ENCODE results near the gene L3MBTL1. TPM values are rescaled to one million over a fixed set of nuclear protein-coding genes. Genes with fewer than 3 reads are reported as not detected.

The L3MBTL1 gene
- total RNA-seq, 2 experiments from 2014 or later, result 7.0 to 7.3 TPM

DNA sequence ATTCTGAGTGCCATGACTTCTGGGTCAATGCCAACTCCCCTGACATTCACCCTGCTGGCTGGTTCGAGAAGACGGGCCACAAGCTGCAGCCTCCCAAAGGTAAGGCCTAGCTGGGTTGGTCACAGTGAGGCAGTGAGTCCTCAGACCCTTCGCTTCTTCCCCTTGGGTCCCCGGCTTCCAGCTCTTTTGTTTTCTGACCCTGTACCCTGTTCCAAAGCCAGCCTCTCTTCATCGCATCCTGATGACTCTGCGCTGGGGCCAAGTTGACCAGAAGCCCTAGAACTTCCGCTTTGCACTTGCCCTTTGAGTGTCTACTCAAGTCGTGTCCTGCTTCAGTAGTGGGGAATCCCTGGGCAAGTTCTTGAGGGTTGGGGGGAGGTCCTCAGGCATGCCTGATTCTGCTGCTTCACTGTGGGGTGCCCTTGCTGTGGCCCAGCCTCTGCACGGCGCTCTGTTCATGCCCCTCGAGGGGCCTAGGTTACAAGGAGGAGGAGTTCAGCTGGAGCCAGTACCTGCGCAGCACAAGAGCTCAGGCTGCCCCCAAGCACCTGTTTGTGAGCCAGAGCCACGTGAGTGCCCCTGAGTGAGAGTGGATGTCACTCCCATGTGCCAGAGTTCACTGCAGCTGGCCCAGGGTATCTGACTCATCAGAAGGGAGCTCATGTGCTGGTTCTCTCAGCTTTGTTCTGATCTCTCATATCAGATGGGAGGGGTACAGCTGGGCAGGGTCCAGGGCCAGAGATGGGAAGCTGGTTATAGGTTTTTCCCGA, 23.0 kb downstream of the L3MBTL1 start:
- no peaks in the 10 kb centered on the region for H3K36me3 Mint-ChIP-seq (ENCODE audit: low read depth)
- H3K4me1 Mint-ChIP-seq (ENCODE audit: low read depth), result no peaks in the 10 kb centered on the region
- no peak overlapping the region for H3K27ac Mint-ChIP-seq
- no peak for DNase-seq
- no peak for ATAC-seq
- no peaks in the 10 kb centered on the region for H3K9me3 Mint-ChIP-seq
- H3K4me3 Mint-ChIP-seq, result no peak overlapping the region
- no peaks in the 10 kb centered on the region for H3K27me3 Mint-ChIP-seq
- ChIA-PET CTCF (interaction anchor here (7.0 kb wide), 1 partner anchor 8 kb away, joined by 37 read pairs; no protein-coding TSS in a partner anchor), POLR2A (interaction anchor here (0.6 to 1.9 kb wide), 2 partner anchors 73 to 216 kb away, joined by 3 to 6 read pairs; partner anchors contain the start of gene SRSF6)
- TF ChIP-seq, protein P1, sequence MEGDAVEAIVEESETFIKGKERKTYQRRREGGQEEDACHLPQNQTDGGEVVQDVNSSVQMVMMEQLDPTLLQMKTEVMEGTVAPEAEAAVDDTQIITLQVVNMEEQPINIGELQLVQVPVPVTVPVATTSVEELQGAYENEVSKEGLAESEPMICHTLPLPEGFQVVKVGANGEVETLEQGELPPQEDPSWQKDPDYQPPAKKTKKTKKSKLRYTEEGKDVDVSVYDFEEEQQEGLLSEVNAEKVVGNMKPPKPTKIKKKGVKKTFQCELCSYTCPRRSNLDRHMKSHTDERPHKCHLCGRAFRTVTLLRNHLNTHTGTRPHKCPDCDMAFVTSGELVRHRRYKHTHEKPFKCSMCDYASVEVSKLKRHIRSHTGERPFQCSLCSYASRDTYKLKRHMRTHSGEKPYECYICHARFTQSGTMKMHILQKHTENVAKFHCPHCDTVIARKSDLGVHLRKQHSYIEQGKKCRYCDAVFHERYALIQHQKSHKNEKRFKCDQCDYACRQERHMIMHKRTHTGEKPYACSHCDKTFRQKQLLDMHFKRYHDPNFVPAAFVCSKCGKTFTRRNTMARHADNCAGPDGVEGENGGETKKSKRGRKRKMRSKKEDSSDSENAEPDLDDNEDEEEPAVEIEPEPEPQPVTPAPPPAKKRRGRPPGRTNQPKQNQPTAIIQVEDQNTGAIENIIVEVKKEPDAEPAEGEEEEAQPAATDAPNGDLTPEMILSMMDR (IDR thresholded peaks at IDR 0.05), result no peak
- intact Hi-C loops (cut with micrococcal nuclease), result loop anchor here (10.0 kb wide), 1 partner anchor 564 kb away; no protein-coding TSS in a partner anchor

- intact Hi-C loops (cut with micrococcal nuclease), result loop anchor here (10.0 kb wide), 1 partner anchor 564 kb away; no protein-coding TSS in a partner anchor
- DNase-seq, result no peak
- no peaks in the 10 kb centered on the region for H3K9me3 Mint-ChIP-seq
- TF ChIP-seq, protein P1 (IDR thresholded peaks at IDR 0.05), result no peak
- ChIA-PET CTCF (interaction anchor here (0.9 kb wide), 1 partner anchor 82 kb away, joined by 3 read pairs; no protein-coding TSS in a partner anchor), POLR2A (interaction anchor here (1.9 kb wide), 1 partner anchor 73 kb away, joined by 6 read pairs; the partner anchor contains the start of gene SRSF6)
- no peaks in the 10 kb centered on the region for H3K36me3 Mint-ChIP-seq (ENCODE audit: low read depth)
- no peaks in the 10 kb centered on the region for H3K27me3 Mint-ChIP-seq
- no peak for ATAC-seq
- H3K27ac Mint-ChIP-seq, result no peak overlapping the region
- H3K4me3 Mint-ChIP-seq, result no peak overlapping the region
- no peaks in the 10 kb centered on the region for H3K4me1 Mint-ChIP-seq (ENCODE audit: low read depth)
Measured at GRCh38 chr20:43531091-43531443, 23.6 kb downstream of the L3MBTL1 start.

DNA sequence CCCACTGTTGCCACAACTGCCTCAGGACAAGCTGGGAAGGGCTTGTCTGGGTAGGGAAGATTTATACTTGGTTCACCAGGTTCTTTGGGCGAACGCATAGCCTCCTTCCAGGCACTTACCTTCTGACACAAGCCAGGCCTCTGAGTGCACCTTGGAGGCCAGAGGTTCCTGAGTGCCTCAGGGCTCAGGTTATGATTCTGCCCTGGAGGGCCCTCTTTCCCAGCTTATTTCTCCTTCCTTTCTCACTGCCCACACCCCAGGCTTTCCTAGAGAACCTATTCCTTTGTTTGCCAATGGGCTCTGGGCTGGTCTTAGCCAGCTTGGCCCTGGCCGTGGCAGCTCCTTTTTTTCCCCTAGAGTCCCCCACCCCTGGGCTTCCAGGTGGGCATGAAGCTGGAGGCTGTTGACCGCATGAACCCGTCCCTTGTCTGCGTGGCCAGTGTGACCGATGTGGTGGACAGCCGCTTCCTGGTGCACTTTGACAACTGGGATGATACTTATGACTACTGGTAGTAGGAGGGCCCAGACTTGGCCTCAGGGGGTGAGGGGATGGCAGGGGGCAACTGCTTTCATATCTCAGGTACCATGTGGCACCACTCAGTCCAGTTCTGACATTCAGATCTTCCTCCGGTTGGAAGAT, 25.0 kb downstream of the L3MBTL1 start:
- no peaks in the 10 kb centered on the region for H3K4me1 Mint-ChIP-seq (ENCODE audit: low read depth)
- intact Hi-C loops (cut with micrococcal nuclease), result loop anchor here (10.0 kb wide), 1 partner anchor 562 kb away; no protein-coding TSS in a partner anchor
- POLR2A ChIA-PET, result no interaction called here
- no peaks in the 10 kb centered on the region for H3K27me3 Mint-ChIP-seq
- ATAC-seq (no peak), DNase-seq (no peak)
- H3K9me3 Mint-ChIP-seq, result no peaks in the 10 kb centered on the region
- H3K36me3 Mint-ChIP-seq (ENCODE audit: low read depth), result no peaks in the 10 kb centered on the region
- CTCF ChIA-PET, result interaction anchor here (1.3 kb wide), 1 partner anchor 159 kb away, joined by 3 read pairs; no protein-coding TSS in a partner anchor
- TF ChIP-seq, protein P1 (IDR thresholded peaks at IDR 0.05), result no peak
- H3K27ac Mint-ChIP-seq, result no peak overlapping the region
- H3K4me3 Mint-ChIP-seq, result no peak overlapping the region

DNA sequence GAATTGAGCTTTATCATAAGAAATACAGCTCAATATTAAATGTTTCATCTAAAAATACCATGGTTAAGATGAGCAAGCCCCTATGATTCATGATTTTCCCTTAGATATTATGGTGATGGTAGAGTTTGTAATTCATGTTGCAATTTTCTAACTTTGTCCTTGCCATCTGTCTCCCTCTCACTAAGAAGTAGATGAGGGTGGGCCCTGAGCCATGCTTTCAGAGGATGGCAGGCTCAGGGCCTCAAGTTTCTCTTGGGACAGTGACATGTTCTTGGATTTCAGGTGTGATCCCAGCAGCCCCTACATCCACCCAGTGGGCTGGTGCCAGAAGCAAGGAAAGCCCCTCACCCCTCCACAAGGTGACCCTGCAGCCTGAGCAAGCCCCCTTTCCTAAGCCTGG, 25.6 kb downstream of the L3MBTL1 start:
- Mint-ChIP-seq H3K9me3 (no peaks in the 10 kb centered on the region), H3K4me3 (no peak overlapping the region), H3K36me3 (ENCODE audit: low read depth) (no peaks in the 10 kb centered on the region), H3K4me1 (ENCODE audit: low read depth) (no peaks in the 10 kb centered on the region), H3K27ac (no peak overlapping the region), H3K27me3 (no peaks in the 10 kb centered on the region)
- DNase-seq (no peak), ATAC-seq (no peak)
- TF ChIP-seq, protein P1 (IDR thresholded peaks at IDR 0.05), result no peak
- POLR2A ChIA-PET, result no interaction called here
- intact Hi-C loops (cut with micrococcal nuclease), result loop anchor here (10.0 kb wide), 1 partner anchor 562 kb away; no protein-coding TSS in a partner anchor
- CTCF ChIA-PET, result interaction anchor here (1.3 kb wide), 1 partner anchor 159 kb away, joined by 3 read pairs; no protein-coding TSS in a partner anchor

Data from activated CD8-positive, alpha-beta T cell treated with anti-CD3 and anti-CD28 coated beads for 36 hours (primary cell).